Lower leg skin (tissue), 4 donors: ENCODE data around the gene APBB2. TPM values are rescaled to one million over a fixed set of nuclear protein-coding genes. Genes with fewer than 3 reads are reported as not detected.

Source experiments
- DNase-seq, 2 donors: peaks; one replicate each; pipeline ENCODE4 v3.0.0-alpha.2; 2019; ENCODE audit warnings: low spot score in 2 of 2
- H3K4me3 ChIP-seq: fragments of 200-600 bp; sonication (generic); 2 replicates; pipeline ENCODE4 v1.5.1; 2017; ENCODE audit warnings: mild to moderate bottlenecking, low read depth; ENCODE audit not compliant: poor library complexity, severe bottlenecking
- POLR2A ChIP-seq, 2 donors: fragments of 450-650 bp; IDR thresholded peaks; one replicate each; pipeline ENCODE4 v1.6.1; 2016 to 2017; ENCODE audit warnings: antibody characterized with exemption in 2 of 2, mild to moderate bottlenecking in 1 of 2, moderate library complexity in 1 of 2
- WGBS, 2 donors: methylation state at CpG; one replicate each; pipeline ENCODE4 v1.1.5; 2018; 5-methylcytosine and 5-hydroxymethylcytosine counted together
- intact Hi-C: fragments of 100-400 bp; cut with DNase I; formaldehyde crosslinking; loops from one replicate; pipeline ENCODE4 v1.15.0; 2023; ENCODE audit warnings: low total_unique reads
- total RNA-seq, 4 donors: library from RNA; depleted of rRNA; stranded (reverse); fragments of >200 nt; gene quantifications; one replicate each; pipeline ENCODE4 v1.1.0, GENCODE V29; 2016
- TF ChIP-seq, protein P1 (sequence below), 3 donors: fragments of 450-650 bp; IDR thresholded peaks; one replicate each; pipeline ENCODE4 v1.5.1; 2016; ENCODE audit warnings: antibody characterized with exemption in 3 of 3, mild to moderate bottlenecking in 3 of 3, moderate library complexity in 2 of 3

The APBB2 gene
- total RNA-seq, 4 donors from 2014 or later, result 24.0 to 49.2 (median 43.3) TPM

DNA sequence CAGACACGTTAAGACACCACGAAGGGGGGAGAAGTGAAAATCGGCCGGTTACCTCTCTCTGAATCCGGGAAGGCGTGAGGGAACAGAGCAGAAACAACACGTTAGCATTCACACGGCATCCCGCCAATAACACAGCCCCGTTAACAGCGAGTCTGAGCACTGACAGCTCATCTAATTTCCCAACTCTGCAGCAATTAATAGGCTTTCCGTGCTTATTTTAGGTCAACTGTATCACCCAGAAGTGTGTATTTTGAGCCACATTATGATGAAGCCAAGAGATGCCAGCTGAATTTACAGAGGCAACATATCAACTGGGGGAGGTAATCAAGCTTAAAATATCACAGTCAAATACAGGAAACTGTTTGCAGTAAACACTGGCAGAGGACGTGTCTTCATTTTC is 372.0 kb downstream of the APBB2 start:
- TF ChIP-seq POLR2A (IDR thresholded peaks at IDR 0.05), result no peak
- TF ChIP-seq, protein P1, sequence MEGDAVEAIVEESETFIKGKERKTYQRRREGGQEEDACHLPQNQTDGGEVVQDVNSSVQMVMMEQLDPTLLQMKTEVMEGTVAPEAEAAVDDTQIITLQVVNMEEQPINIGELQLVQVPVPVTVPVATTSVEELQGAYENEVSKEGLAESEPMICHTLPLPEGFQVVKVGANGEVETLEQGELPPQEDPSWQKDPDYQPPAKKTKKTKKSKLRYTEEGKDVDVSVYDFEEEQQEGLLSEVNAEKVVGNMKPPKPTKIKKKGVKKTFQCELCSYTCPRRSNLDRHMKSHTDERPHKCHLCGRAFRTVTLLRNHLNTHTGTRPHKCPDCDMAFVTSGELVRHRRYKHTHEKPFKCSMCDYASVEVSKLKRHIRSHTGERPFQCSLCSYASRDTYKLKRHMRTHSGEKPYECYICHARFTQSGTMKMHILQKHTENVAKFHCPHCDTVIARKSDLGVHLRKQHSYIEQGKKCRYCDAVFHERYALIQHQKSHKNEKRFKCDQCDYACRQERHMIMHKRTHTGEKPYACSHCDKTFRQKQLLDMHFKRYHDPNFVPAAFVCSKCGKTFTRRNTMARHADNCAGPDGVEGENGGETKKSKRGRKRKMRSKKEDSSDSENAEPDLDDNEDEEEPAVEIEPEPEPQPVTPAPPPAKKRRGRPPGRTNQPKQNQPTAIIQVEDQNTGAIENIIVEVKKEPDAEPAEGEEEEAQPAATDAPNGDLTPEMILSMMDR (IDR thresholded peaks at IDR 0.05), result no peak
- intact Hi-C loops, result no loop called here
- WGBS, 2 donors, result 86 to 87% methylated on average over 13 of the region's 13 CpGs
- H3K4me3 ChIP-seq, result no peak overlapping the region
- no peak for DNase-seq

DNA sequence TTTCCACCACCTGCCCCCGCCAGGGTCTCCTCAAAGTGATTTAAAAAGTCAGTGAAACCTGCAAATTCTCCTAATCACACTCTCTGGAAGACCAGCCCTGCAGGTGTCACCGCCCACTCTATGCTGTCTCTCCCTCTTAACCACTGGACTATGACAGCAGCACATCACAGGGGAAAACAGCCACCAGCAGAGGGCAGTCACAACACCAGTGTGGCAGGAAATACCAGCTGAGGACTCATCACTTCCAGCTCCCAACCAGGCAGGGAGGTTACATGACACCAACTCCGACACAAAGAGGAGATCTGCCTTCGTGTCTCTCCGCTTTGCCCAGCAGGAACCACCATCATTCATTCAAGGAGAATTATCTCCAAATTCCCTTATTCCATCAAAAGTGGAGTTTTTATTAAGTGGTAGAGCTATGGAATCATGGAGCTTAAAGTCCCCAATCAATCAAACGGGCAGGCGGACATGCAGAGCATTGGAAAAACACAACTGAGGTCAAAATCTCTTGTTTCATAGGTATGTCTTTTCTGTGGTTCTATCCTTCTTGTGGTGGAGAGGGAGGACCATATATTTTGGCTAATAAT is 373.3 kb downstream of the APBB2 start:
- TF ChIP-seq, protein P1 (IDR thresholded peaks at IDR 0.05), result no peak
- no peak for TF ChIP-seq POLR2A (IDR thresholded peaks at IDR 0.05)
- 84 to 91% methylated on average over 7 of the region's 7 CpGs for WGBS, 2 donors
- no peak overlapping the region for H3K4me3 ChIP-seq
- intact Hi-C loops, result no loop called here
- peak; percentile 60 to 89 for DNase-seq

DNA sequence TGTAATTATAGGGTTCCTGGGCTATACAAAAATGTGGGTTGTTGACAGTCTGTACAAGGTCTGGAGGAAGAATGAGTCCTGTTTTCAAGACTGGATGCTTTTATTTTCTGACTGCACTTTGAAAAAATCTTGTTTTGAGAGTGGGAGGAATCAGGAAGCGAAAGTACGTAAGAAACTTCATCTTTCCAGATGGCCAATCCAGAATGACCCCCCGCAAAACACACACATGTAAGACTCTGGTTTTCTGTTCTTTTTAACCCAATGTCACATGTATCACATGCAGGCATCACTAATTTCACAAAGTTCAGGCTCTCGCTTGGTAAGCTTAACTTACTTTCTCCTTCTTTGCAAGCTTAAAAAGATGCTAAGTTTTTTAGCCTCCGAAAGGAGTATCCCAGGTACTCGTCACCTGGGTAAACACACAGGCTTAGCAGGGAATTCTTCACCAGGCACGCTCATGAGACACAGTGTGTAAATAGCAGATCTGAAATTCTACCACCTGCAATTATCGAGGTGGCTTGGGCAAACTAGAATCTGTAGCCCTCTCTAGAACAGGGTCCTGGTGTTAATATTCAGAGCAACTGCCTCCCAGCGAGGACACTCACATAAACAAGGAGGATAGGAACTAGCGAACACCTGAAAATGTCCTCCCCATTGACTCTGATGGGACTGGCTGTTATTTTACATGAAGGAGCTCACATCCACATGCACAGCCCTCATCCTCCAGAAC is 373.9 kb downstream of the APBB2 start:
- no peak for DNase-seq
- 94 to 95% methylated on average over 10 of the region's 10 CpGs for WGBS, 2 donors
- TF ChIP-seq POLR2A (IDR thresholded peaks at IDR 0.05), result no peak
- TF ChIP-seq, protein P1 (IDR thresholded peaks at IDR 0.05), result no peak
- intact Hi-C loops, result no loop called here
- no peak overlapping the region for H3K4me3 ChIP-seq

DNA sequence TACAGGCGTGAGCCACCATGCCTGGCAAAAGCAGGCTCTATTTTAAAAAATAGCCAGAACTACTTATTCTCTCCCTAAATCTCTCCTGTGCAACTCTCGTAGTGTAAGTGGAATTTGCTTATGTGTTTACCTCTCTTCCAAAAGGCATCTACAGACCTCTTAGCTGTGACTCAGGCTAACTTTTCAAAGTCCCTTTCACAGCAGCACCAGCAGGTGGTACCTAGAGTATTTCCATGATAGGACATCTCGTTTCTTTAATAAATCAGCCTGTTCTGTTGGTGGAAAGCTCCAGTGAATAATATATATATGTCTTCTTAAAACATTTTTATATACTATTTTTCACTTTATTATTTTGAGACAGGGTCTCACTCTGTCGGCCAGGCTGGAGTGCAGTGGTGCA is 375.6 kb downstream of the APBB2 start:
- TF ChIP-seq, protein P1 (IDR thresholded peaks at IDR 0.05), result no peak
- no peak for TF ChIP-seq POLR2A (IDR thresholded peaks at IDR 0.05)
- WGBS, 2 donors, result 93 to 94% methylated on average over 4 of the region's 4 CpGs
- no peak overlapping the region for H3K4me3 ChIP-seq
- intact Hi-C loops, result no loop called here
- no peak for DNase-seq

DNA sequence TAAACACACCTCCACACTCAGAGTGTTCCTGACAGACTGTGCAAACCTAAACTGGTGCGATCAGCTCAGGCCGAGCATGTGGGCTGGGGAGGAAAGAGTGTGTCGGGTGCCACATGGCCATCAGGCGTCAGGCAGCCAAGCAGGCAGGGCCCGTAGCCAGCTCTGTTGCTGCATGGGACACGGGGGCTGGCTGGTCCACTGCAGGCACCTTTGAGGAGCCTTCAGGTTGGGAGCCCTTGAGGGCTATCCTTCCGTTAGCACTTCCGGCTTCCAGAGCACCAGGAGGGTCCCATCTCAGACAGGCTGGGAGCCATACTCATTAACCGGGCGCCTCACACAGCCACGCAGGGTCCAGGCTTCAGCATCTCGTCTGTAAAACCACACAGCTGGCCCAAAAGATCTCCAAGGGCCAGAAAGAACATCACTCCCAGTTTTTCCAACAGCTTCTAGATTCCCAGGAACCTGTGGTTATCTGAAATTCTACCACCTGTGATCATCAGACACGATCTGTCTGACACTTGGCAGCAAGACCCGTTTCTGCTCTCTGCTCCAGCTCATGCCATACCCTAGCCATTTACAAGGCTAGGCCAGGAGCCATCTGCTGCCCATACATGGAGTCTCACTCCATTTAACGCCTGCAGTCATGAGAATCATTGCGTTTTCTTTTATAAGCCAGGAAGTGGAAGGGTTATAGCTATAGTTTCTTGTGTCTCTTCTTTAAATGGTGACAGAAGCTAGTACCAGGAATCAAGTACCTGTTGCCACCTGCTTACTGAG is 377.1 kb downstream of the APBB2 start:
- intact Hi-C loops, result no loop called here
- 86 to 91% methylated on average over 15 to 16 of the region's 16 CpGs for WGBS, 2 donors
- H3K4me3 ChIP-seq, result no peak overlapping the region
- peak in 1 of 2 donors; percentile 76 for DNase-seq
- no peak for TF ChIP-seq POLR2A (IDR thresholded peaks at IDR 0.05)
- TF ChIP-seq, protein P1 (IDR thresholded peaks at IDR 0.05), result no peak
